ENCODE measurements around the gene NOS1.
"Not testable (repeated sequence)": the region's sequence is repeated elsewhere in the genome, so short reads cannot be mapped to it uniquely, and the experiment has no call there.

Gene NOS1

DNA sequence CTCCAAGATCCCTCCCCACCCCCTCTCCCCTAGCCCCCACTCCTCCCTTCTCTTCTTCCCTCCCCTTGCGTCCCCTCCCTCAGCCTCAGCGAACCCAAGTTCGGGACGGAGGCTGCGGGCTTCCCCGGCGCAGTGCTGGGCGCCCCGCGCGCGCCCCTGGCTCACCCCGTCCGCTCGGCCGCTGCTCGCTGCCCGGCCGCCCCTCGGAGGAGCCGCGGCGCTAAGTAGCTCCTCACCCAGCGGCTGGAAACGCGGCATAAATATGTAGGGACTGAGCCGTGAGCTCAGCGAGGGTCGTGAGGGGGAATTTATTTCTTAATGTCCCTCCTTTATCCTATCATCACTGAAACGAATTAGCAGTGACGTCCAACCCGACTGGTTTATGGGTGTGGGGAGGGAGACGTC lies at the start of gene NOS1:
TSS of gene NOS1 (minus strand) at position 280 of the 405 bp plus-strand sequence. CDS start 30,557 bp downstream, outside the sequence.
- intact Hi-C loops (cut with DNase I) = no loop called here

DNA sequence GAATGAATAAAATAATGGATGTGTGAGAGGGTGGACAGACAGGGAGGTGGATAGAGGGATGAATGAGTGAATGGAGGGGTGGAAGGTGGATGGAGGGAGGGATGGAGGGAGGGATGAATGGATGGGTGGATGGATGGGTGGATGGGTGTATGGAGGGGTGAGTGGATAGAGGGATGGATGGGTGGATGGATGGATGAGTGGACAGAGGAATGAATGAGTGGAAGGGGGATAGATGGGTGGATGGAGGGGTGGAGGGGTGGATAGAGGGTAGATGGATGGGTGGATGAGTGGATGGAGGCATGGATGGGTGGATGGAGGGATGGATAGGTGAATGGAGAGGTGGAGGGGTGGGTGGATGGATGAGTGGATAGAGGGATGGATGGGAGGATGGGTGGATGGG lies 47.9 kb upstream of the NOS1 start:
- intact Hi-C loops (cut with DNase I) = no loop called here
- DNase-seq = no peak

More for the DNA sequence above, at the start of gene NOS1:
- DNase-seq = no peak

DNA sequence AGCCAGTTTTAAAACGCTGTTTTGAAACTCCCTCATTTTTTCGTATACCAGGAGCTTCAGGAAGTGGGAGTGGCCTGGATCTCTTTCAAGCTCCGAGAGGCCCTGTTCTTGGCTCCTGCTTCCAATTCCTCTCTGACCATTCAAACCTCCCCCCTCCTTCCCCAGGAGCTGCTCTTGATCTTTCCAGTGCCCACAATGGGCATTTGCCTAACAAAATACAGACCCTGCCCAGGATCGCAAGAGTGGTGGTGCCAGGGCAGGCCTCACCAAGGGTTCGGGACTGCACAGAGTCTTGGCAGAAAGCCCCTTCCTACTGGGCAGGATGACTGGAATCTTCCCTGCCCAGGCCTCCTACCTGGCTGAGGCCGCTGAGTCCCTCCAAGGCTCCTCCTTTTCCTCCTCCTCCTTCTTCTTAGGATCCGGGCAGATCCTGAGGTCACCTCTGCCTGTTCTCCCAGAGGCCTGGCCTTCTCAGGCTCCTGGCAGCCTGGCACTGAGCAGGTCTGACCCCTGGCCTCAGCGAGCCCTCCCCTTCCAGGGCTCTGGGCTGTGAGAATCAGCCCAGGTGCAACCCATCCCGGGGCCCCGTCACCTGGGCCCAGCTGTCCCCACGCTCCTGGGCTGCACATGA lies 46.9 kb upstream of the NOS1 start:
- peak in 23 of 42 donors; percentile 9 to 70 (median 30) for DNase-seq
- intact Hi-C loops (cut with DNase I) = no loop called here

DNA sequence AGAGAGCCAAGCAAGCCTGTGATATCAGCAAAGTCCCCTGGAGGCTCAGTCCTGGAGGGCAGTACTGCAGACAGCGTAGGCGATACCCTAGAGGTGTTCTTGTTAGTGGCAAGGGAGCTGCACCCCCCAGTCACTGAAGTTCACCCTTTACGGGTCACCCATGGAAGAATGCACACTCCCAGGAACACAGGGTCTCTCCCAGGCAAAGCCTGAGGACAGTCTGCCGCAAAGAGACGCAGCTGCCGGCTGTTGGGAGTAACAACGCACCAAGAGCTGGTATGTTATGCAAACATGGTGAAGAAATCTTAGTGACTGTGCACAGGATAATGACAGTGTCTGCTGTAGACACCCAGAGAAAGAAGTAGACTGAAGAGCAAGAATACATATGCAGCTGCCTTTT lies 43.5 kb upstream of the NOS1 start:
- intact Hi-C loops (cut with DNase I) = no loop called here
- no peak for DNase-seq

DNA sequence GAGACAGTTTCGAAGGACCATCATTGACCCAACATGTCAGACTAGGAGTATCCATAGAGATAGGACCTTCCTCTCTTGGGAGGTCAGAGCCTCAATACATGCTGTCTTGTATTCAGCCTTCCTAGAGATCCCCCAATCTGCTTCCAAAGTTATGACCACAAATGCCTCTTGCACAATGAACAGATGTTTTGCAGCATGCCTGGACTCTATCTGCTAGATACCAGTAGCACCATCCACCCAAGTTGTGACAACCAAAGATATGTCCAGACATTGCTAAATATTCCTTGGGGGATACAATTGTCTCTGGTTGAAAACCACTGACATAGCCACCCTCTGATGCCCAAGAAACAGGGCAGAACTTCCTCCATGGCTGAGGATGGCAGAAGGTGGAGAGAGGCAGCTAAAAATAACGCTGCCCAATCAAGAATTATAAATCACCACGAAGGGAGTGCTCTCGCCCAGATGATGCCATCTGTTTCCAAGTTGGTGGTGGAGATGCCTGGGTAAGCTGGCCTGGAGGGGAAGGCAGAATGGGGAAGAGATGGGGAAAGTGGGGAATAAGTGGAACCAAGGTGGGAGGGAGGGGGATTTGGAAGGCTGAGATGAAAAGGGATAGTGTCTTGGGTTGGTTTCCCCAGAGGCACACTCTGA lies 42.9 kb upstream of the NOS1 start:
- DNase-seq = no peak

DNA sequence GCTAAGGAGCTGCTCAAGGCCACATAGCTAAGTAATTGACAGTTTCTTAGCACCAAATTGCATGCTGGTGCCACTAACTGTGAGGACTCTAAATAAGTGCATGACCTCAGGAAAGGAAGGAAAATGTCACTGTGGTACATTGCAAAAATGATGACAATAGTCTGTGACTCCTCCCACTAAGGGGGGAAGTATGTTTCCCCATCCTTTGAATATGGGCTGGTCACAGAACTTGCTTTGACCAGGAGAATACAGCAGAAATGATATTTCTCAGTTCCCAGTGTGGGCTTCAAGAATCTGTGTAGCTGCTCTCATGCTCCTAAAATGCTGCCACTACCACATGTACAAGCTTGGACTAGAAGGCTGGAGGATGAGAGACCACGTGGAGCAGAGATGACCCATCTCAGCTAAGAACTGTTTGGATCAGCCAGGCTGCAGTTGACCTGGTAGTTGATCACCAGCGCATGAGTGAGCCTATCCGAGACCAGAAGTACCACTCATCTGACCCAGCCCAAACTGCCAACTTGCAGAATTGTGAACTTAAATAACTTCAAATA lies 42.2 kb upstream of the NOS1 start:
- no peak for DNase-seq
- intact Hi-C loops (cut with DNase I) = no loop called here

More for the DNA sequence above, 42.9 kb upstream of the NOS1 start:
- intact Hi-C loops (cut with DNase I) = no loop called here

DNA sequence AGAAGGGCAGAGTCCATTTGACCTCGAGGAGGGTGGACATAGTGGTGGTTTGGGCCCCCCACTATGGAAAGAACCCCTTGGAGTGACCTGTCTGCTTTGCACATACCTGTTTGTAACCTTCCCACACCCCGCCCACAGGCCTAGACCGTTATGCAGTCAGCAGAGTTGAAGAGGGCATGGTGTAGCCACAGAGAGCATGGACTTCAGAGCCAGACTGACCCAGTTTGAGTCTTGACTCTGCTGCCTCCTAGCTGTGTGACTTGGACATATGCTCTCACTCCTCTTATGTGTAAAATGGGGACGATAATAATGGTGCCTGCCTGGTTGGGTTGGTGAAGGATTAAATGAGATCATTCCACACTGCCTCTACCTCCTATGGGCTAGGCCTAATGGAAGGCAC lies 40.9 kb upstream of the NOS1 start:
- intact Hi-C loops (cut with DNase I) = no loop called here

DNA sequence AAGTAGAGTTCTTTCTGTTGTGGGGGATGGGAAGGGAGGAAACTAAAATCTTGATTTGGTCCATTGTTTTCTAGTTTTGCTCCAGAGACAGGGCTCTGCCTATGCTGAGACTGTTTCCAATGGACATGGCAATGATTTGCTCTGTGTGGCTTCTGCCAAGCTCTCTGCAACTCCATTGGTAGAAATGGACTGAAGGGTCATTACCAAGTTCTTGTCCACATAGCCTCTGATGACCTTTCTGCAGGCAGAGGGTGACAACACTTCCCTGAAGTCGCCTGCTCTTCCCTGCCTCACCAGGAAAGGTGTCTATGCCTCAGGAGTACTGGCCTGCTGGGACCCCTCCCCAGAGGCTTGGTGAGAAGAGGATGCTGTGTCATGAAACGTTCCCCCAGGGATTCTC lies 39.5 kb upstream of the NOS1 start:
- intact Hi-C loops (cut with DNase I) = no loop called here
- DNase-seq = no peak

More for the DNA sequence above, 40.9 kb upstream of the NOS1 start:
- no peak for DNase-seq

DNA sequence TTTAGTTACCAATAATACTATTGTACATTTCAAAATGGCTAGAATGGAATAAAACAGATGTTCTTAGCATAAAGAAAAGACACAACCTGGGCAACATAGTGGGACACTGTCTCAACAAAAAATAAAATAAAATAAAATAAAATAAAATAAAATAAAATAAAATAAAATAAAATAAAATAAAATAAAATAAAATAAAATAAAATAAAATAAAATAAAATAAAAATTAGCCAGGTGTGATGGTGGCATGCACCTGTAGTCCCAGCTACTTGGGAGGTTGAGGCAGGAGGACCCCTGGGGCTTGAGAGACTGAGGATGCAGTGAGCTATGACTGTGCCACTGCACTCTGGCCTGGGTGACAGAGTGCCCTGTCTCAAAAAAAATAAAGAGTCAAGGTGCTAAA lies 37.1 kb upstream of the NOS1 start:
- intact Hi-C loops (cut with DNase I); DNase-seq: not testable (repeated sequence)

DNA sequence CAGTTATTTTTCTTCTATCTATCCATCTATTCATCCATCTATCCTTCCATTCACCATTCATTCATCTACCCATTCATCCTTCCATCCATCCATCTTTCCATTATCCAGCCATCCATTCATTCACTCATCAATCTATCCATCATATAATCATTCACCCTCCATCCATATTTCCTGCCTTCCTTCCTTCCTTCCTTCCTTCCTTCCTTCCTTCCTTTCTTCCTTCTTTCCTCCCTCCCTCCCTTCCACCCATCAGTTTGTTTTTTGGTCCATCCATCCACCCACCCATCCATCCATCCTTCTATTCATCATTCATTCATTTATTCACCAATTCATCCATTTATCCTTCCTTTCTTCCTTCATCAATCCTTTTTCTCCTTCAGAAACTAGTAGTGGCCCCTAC lies 34.3 kb upstream of the NOS1 start:
- intact Hi-C loops (cut with DNase I) = no loop called here
- no peak for DNase-seq

DNA sequence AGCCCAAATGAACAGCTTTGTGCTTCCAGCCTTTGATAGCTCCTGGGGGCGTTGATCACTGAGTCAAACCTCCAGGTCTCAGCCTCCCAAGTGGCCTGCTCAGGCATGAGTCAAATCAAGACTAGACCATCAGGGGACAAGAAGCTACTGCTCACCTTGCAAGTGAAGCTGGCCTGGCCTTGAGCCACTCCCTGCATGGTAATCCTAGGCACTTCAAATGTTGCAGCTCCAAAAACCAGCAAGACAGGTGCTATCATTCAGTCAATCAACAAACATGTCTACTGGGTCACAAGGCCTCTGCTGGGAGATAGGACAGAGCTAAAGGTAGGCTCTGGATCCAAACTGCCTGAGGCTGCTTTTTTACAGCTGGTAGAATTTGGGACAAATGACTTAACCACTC lies 33.1 kb upstream of the NOS1 start:
- DNase-seq = peak in 6 of 42 donors; percentile 7 to 43 (median 20)

DNA sequence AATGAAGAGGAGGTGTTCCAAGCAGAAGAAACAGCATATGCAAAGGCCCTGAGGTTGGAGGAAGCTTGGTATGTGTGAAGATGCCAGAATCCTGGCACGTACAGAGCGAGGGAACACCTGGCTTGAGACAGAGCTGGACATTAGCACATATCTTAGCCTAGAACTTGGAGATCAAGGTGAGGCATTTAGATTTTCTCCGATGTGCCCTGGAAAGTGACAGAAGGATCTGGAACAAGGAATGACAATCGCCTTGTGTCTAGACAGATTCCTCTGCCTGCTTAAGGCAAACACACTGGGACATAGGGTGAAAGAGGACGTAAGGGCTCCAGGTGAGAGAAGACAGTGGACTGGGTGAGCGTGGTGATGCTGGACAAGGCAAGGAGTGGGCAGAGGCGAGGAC lies 32.2 kb upstream of the NOS1 start:
- intact Hi-C loops (cut with DNase I) = no loop called here
- no peak for DNase-seq

More for the DNA sequence above, 33.1 kb upstream of the NOS1 start:
- intact Hi-C loops (cut with DNase I) = no loop called here

DNA sequence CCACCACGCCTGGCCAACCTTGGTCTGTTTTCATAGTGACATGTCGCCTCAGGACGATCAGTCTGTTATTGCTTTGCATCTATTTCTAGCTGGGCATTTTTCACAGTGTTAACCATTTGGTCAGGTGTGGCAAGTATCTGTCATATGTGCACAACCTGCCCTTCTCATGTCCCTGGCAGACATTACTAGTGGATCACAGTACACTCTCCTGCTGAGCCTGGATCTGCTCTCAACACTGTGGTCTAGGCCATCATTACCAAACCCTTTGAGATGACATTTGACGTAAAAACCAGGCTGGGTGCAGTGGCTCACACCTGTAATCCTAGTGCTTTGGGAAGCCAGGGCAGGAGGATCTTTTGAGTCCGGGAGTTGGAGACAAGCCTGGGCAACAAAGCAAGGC lies 29.4 kb upstream of the NOS1 start:
- no peak for DNase-seq
- intact Hi-C loops (cut with DNase I) = no loop called here

DNA sequence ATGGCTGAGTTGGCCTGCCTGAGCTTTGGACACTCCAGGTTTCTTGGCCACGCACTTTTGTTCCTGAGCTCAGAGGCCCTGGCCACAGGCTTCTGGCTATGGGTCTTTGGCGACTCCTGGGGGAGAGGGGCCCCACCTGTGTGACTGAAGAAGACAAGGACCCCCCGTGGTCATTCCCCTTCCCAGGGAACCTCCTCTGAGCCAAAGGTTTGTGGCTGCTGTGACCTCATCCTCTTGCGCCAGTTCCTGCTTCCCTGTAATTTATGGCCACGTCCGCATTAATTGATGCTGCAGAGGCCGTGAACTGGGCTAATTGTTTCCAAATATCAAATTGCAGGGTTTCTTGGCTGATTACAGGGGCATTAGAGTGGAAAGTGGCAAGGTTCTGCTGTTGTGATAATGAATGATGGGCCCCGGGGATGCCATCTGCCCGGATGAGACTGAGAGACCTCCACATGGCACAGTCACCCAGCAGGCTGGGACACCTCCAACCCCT lies 27.6 kb upstream of the NOS1 start:
- intact Hi-C loops (cut with DNase I) = no loop called here
- no peak for DNase-seq

DNA sequence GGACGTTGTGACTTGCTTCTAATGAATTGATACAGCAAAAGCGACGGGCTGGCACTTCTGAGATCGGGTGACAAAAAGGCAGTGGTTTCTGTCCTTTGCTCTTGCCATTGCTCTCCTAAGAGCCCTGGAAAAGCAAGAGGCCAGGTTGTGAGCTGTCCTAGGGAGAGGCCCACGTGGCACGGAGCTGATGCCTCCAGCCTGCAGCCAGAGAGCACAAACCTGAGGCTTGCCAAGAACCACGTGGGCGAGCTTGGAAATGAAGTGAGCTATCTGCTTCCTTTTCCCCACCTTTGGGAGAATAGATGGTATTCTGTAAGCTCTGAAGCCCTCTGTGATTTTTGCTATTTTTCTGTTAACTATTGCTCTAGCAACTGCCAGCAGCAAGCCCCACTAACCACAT lies 26.4 kb upstream of the NOS1 start:
- peak in 35 of 42 donors; percentile 8 to 73 (median 38) for DNase-seq

DNA sequence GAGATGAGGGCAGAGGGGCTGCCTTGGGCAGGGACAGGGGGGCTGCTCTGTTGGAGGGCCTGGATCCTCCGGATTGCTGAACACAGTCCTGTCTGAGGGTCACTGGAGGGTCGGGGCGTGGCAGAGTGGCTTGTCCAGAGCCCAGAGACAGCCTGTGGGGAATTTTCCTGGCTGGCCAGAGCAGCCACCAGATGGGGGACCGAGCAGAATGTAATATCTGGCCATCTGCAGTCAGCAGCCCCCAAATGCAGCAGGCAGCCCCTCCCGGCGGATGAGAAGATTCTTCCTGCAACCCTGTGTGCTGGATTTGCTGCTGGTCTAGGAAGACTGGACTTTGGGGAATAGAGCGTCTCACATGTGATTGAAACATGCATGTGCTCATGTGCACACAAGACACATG lies 23.3 kb upstream of the NOS1 start:
- DNase-seq = no peak
- intact Hi-C loops (cut with DNase I) = no loop called here

More for the DNA sequence above, 26.4 kb upstream of the NOS1 start:
- intact Hi-C loops (cut with DNase I) = no loop called here

DNA sequence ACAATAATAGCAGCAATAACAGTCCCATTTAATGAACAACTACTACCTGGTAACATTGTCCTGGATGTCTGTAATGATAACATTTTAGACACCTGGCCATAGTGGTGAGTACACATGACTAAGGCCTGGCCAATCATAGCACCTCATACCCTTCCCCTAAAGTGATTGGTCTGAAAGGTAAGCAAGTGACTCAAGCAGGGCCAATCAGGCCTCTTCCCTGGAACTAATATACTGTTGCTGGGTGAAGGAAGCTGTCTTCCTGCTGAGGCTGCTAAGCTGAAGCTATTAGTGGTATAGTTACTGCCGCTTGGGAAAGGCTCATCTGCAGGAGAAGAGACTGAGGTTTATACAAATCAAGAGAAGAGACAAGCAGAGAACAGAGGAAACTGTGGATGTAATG lies 18.7 kb upstream of the NOS1 start:
- intact Hi-C loops (cut with DNase I) = no loop called here
- DNase-seq = no peak

DNA sequence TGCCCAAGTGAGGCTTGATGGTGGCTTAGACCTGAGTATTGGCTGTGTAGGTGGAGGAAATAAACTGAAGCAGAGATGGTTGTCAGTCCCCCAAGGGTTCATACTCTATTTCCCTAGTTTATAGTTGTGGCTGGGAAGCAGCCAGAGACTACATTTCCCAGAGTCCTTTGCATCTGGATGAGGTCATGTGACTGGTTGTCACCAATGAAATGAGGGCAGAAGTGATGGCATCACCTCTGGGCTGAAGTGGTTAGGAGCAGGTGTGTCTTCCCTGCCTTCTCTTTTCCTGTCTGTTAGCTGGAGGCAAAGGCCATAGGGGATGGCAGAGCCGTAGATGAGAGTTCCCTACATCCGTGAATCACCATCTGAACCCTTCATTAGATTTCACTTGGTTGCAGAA lies 16.3 kb upstream of the NOS1 start:
- intact Hi-C loops (cut with DNase I) = no loop called here
- no peak for DNase-seq

DNA sequence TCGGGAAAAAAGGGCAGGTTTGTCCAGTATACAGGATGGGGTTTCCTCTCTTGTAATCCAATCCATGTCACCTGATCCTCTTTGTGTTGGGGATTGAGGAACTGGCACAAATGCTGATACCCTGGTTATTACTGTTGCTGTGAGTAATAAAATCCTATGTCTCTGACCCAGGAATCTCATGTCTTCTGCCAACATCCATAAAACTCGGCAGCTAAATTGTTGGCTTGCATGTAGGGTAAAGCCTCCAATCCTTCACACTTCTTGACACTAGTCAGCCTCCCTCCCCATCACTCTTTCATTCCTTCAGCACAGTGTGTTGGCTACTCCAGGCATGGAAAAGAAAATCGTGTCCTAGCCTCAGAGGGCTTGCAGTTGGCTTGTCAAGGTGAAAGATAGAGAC lies 9.2 kb upstream of the NOS1 start:
- intact Hi-C loops (cut with DNase I) = no loop called here
- no peak for DNase-seq

DNA sequence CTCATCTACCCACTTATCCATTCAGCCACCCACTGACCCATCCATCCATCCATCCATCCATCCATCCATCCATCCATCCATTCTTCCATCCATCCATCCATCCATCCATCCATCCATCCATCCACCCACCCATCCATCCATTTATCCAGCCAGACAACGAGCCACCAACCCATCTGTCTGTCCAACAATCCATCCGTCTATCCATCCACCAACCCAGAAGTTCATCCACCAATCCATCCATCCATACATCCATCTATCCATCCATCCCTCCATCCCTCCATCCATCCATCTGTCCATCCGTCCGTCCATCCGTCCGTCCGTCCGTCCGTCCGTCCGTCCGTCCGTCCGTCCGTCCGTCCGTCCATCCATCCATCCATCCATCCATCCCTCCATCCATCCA lies 8.6 kb upstream of the NOS1 start:
- intact Hi-C loops (cut with DNase I) = loop anchor here (5.0 kb wide), 1 partner anchor 472 kb away; no protein-coding TSS in a partner anchor
- DNase-seq = not testable (repeated sequence)

Measured in head of caudate nucleus (tissue), 42 donors.